ENCODE results near the gene SLC19A1.

Gene SLC19A1

GRCh38 chr21:45490049-45490731 is 52.0 kb downstream of the SLC19A1 start:
- DNase-seq (ENCODE audit: low spot score): no peak

- no peak for DNase-seq (ENCODE audit: low spot score)
Observed at GRCh38 chr21:45489722-45489982, 52.6 kb downstream of the SLC19A1 start.

GRCh38 chr21:45488931-45489721 is 53.1 kb downstream of the SLC19A1 start:
- no peak for DNase-seq (ENCODE audit: low spot score)

- no peak for DNase-seq (ENCODE audit: low spot score)
Observed at GRCh38 chr21:45487891-45488600, 54.2 kb downstream of the SLC19A1 start.

- no peak for DNase-seq (ENCODE audit: low spot score)
Observed at GRCh38 chr21:45487161-45487806, 55.0 kb downstream of the SLC19A1 start.

- DNase-seq (ENCODE audit: low spot score): no peak
Observed at GRCh38 chr21:45486443-45487160, 55.6 kb downstream of the SLC19A1 start.

GRCh38 chr21:45485686-45486442 is 56.4 kb downstream of the SLC19A1 start:
- DNase-seq (ENCODE audit: low spot score): no peak

GRCh38 chr21:45484318-45484717 is 57.9 kb downstream of the SLC19A1 start:
- DNase-seq (ENCODE audit: low spot score): no peak

- DNase-seq (ENCODE audit: low spot score): peak; percentile 42
Observed at GRCh38 chr21:45482899-45483821, 59.1 kb downstream of the SLC19A1 start.

- DNase-seq (ENCODE audit: low spot score): no peak
Observed at GRCh38 chr21:45481977-45482898, 60.0 kb downstream of the SLC19A1 start.

GRCh38 chr21:45481566-45481965 is 60.7 kb downstream of the SLC19A1 start:
- no peak for DNase-seq (ENCODE audit: low spot score)

- DNase-seq (ENCODE audit: low spot score): no peak
Observed at GRCh38 chr21:45480701-45481500, 61.3 kb downstream of the SLC19A1 start.

GRCh38 chr21:45479691-45480675 is 62.3 kb downstream of the SLC19A1 start:
- no peak for DNase-seq (ENCODE audit: low spot score)

GRCh38 chr21:45478816-45479669 is 63.2 kb downstream of the SLC19A1 start:
- DNase-seq (ENCODE audit: low spot score): no peak

GRCh38 chr21:45478115-45478801 is 64.0 kb downstream of the SLC19A1 start:
- DNase-seq (ENCODE audit: low spot score): peak; percentile 58
